CD4-positive, alpha-beta T cell treated with Interferon gamma for 1 hour (primary cell): ENCODE data around the gene COPZ2.

ENCODE experiments used
- DNase-seq: peaks from one replicate; pipeline ENCODE4 v3.0.0-alpha.2; 2020

The COPZ2 gene

DNA sequence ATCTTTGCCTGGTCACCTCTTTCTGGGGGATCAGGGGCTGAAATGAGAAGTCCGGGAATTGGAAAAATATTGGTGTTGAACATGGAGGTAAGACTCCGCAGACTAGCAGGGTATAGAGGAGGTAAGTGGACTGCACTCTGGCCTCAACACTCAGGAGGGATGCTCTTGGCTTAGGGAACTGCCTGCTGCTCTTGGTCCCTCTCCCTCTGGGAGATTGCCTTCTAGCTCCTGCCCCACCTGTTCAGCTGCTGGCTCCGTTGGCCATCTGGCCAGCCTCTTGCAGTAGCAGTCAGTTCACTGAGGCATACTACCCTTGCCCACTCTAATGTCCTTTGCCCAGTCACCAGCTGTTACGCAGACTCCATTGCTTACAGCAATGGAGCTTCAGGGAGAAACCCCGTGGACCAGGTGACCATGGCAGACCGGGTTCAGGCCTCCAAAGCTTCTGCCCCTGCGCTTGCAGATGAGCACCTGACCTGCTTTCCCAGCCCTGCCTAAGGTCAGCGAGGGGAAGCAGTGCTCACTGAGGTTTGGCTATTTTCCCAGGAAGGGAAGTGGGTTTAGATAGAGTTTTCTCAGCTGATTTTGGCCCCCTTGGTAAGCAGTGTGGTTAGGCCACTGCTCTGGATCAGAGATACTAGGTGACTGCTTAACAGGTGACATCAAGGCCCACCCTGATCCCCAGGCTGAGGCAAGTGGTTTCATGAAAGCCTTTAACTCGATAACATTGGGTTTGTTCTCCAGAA lies 54.8 kb downstream of the COPZ2 start:
- DNase-seq: no peak

DNA sequence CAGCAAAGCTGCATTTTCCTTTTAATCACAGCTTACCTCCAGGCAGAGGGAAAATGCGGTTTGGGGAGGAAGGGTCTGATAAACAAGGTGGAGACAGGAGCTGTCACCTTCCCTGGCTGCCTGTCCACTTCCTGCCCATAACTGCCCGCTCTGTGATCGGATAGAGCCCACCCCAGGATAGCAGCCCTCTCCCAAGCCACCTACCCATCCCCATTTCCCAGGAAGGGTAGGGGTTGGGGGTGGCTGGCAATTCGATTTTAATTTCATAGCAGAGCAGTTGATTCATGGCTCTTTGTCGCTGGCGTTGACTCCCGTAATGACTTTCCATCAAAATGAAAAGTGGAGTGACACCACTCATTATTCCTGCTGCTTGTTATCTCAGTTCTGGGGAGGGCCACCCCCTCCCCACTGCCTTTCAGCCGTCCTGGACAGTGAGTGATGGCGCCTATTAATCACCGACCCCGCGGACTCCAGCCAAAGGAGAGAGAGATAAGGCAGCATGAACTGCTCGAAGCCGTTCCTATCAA lies 55.4 kb downstream of the COPZ2 start:
- DNase-seq: no peak

DNA sequence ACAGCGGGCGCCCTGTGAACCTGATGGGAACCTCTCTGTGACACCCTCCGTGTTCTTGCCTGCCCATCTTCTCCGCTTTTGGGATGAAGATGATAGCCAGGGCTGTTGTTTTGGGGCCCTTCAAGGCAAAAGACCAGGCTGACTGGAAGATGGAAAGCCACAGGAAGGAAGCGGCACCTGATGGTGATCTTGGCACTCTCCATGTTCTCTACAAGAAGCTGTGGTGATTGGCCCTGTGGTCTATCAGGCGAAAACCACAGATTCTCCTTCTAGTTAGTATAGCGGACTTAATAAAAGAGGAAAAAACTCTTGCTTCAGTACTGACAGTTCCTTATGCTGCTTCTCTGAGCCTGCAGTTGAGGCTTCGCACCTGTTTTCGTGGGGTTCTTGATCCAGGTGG lies 56.1 kb downstream of the COPZ2 start:
- DNase-seq: no peak

DNA sequence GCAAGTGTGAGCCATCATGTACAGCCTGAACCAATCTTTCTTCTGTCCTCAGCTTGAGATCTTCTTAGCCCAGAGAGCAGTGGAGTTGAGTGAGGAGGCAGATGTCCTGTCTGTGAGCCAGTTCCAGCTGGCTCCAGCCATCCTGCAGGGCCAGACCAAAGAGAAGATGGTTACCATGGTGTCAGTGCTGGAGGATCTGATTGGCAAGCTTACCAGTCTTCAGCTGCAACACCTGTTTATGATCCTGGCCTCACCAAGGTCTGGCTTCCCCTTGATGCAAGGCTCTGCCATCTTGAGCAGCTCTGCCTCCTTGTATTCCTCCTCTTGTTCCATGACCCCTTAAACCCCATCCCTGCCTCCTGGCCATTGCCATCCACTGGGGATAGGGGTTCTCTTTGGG lies 57.1 kb downstream of the COPZ2 start:
- DNase-seq: no peak

GRCh38 chr17:47978324-47978723 lies 59.3 kb downstream of the COPZ2 start:
- peak; percentile 51 for DNase-seq
